Lower lobe of right lung (tissue), 2 donors: ENCODE results near the gene KCNH6. TPM values are rescaled to one million over a fixed set of nuclear protein-coding genes. Genes with fewer than 3 reads are reported as not detected.

Experiments used
- ATAC-seq, 2 donors: fragments of 200-7000 bp; cut with Tn5 transposase; one replicate each; pipeline ENCODE4 v1.9.1; 2020 to 2022; ENCODE audit warnings: mild to moderate bottlenecking in 2 of 2, moderate library complexity in 2 of 2
- DNase-seq: peaks from one replicate; pipeline ENCODE4 v3.0.0-alpha.2; 2020
- H3K27ac ChIP-seq: fragments of 200-600 bp; one replicate; pipeline ENCODE4 v1.8.0; 2022
- H3K27me3 ChIP-seq: fragments of 200-600 bp; one replicate; pipeline ENCODE4 v1.8.0; 2022; ENCODE audit warnings: low read depth
- H3K36me3 ChIP-seq: fragments of 200-600 bp; one replicate; pipeline ENCODE4 v1.8.0; 2022; ENCODE audit warnings: mild to moderate bottlenecking
- H3K4me1 ChIP-seq: fragments of 200-600 bp; one replicate; pipeline ENCODE4 v1.8.0; 2022
- H3K4me3 ChIP-seq: fragments of 200-600 bp; one replicate; pipeline ENCODE4 v1.8.0; 2022; ENCODE audit warnings: mild to moderate bottlenecking
- H3K9me3 ChIP-seq: fragments of 200-600 bp; one replicate; pipeline ENCODE4 v1.8.0; 2022
- intact Hi-C: fragments of 100-400 bp; cut with DNase I; formaldehyde crosslinking; loops from one replicate; pipeline ENCODE4 v1.11.0; 2022
- total RNA-seq: library from RNA; stranded (reverse); fragmentation: NEBNext Ultra II Directional; extraction: Animal tissue kit (Norgen Biotek cat#: 25700); gene quantifications from one replicate; pipeline ENCODE4 v1.2.1, GENCODE V29; 2021
- TF ChIP-seq, protein P1 (sequence below): fragments of 200-600 bp; IDR thresholded peaks from one replicate; pipeline ENCODE4 v1.8.0; 2022; ENCODE audit warnings: antibody characterized with exemption, mild to moderate bottlenecking
- donor health status: DM: no; HTN: yes; CAD: no; lungs with severe emphysema.

The KCNH6 gene
- total RNA-seq, 1 donor from 2014 or later, result 0.27 TPM

DNA sequence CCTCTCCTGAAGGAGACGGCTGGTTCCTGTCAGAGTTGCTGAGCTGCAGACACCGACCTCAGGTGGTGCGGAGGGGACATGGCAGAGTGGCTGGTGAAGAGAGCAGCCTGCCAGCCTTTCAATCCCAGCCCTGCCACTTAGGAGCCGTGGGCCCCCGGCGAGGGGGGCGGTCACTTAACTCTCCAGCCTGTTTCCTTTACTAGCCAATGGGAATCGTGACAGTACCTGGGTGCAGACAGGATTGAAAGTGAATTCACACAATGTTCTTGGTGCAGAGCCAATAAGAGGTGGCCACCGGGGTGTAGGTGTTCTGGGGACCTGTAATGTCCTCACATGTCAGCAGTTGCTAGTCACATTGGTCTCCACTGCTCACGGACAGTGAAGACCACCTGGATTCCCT, 32.8 kb upstream of the KCNH6 start:
- DNase-seq, result no peak
- peaks cover 4% of the 10 kb centered on the region for H3K36me3 ChIP-seq
- intact Hi-C loops, result no loop called here
- TF ChIP-seq, protein P1, sequence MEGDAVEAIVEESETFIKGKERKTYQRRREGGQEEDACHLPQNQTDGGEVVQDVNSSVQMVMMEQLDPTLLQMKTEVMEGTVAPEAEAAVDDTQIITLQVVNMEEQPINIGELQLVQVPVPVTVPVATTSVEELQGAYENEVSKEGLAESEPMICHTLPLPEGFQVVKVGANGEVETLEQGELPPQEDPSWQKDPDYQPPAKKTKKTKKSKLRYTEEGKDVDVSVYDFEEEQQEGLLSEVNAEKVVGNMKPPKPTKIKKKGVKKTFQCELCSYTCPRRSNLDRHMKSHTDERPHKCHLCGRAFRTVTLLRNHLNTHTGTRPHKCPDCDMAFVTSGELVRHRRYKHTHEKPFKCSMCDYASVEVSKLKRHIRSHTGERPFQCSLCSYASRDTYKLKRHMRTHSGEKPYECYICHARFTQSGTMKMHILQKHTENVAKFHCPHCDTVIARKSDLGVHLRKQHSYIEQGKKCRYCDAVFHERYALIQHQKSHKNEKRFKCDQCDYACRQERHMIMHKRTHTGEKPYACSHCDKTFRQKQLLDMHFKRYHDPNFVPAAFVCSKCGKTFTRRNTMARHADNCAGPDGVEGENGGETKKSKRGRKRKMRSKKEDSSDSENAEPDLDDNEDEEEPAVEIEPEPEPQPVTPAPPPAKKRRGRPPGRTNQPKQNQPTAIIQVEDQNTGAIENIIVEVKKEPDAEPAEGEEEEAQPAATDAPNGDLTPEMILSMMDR, result no peak
- no peak for ATAC-seq
- no peaks in the 10 kb centered on the region for H3K27me3 ChIP-seq
- H3K9me3 ChIP-seq, result no peaks in the 10 kb centered on the region
- no peak overlapping the region for H3K4me3 ChIP-seq
- H3K4me1 ChIP-seq, result no peaks in the 10 kb centered on the region
- no peak overlapping the region for H3K27ac ChIP-seq

DNA sequence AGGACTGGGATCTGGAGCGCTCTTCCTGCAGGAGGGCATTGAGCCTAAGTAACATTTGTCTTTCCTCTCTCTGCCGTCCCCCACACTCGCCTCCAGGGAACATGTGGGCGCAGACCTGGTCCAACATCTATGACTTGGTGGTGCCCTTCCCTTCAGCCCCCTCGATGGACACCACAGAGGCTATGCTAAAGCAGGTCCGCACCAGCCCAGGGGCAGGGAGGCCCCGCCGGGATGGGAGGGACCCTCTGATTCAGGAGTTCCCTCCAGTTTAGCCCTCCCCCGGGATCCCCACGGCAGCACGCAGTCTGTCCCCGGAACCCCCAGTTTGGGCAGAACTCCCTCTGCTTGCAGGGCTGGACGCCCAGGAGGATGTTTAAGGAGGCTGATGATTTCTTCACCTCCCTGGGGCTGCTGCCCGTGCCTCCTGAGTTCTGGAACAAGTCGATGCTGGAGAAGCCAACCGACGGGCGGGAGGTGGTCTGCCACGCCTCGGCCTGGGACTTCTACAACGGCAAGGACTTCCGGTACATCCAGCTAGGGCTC, 32.2 kb upstream of the KCNH6 start:
- Histone ChIP-seq H3K27ac (no peak overlapping the region), H3K27me3 (no peaks in the 10 kb centered on the region), H3K9me3 (no peaks in the 10 kb centered on the region), H3K4me1 (peaks cover 4% of the 10 kb centered on the region), H3K4me3 (no peak overlapping the region), H3K36me3 (peaks cover 4% of the 10 kb centered on the region)
- intact Hi-C loops, result no loop called here
- TF ChIP-seq, protein P1, result no peak
- no peak for ATAC-seq
- DNase-seq, result no peak

DNA sequence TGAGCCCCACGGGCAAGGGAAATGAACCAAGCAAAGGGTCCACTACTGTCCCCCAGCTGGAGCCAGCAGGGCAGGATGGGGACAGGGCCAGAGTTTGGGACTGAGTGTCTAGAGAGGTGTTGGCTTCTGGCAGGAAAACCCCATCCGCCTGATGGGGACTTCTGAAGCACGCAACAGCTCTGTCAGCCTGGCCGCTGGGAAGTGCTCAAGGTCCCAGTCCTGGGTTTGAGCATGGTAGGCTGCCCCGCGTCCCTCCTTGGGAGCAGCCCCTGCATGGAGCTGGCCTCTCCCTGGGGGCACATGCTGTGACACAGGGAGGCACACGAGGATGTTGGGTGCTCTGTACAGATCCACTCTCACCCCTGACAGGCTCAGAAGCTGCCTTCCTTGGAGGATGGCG, 31.7 kb upstream of the KCNH6 start:
- DNase-seq, result no peak
- TF ChIP-seq, protein P1, result no peak
- H3K27me3 ChIP-seq, result no peaks in the 10 kb centered on the region
- intact Hi-C loops, result no loop called here
- H3K9me3 ChIP-seq, result no peaks in the 10 kb centered on the region
- H3K4me3 ChIP-seq, result no peak overlapping the region
- no peak for ATAC-seq
- H3K27ac ChIP-seq, result no peak overlapping the region
- peaks cover 4% of the 10 kb centered on the region for H3K36me3 ChIP-seq
- peaks cover 9% of the 10 kb centered on the region for H3K4me1 ChIP-seq

DNA sequence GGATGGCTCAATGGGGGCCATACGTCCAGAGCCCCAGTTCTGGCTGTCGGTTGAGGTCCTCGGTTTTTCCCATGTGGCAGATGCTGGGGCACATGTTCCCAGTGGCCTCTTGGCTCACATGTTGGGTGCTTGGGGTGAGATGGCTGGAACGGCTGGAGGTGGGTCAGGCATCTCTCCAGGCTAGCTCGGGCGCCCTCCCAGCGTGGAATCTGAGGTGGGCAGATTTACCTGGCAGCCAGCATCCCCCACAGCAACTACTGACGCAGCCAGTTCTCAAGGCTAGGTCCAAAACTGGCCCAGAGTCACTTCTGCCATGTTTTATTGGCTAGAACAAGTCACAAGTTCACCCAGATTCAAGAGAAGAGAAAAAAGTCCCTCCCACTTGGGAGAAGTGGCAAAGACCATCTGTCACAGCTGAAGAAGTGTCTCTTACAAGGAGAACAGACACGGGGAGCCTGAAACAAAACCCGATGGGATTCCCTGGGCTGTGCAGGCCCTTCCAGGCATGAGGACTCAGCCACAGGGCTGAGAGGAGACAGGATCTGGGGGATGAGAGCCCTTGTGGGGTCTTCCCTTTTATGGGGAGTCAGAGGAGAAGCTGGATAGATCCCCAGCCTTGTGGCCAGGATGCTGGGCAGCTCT, 31.1 kb upstream of the KCNH6 start:
- TF ChIP-seq, protein P1, result no peak
- Histone ChIP-seq H3K4me3 (no peak overlapping the region), H3K4me1 (peaks cover 12% of the 10 kb centered on the region), H3K36me3 (peaks cover 4% of the 10 kb centered on the region), H3K27ac (no peak overlapping the region), H3K9me3 (no peaks in the 10 kb centered on the region), H3K27me3 (no peaks in the 10 kb centered on the region)
- intact Hi-C loops, result no loop called here
- DNase-seq, result no peak
- ATAC-seq, result no peak

DNA sequence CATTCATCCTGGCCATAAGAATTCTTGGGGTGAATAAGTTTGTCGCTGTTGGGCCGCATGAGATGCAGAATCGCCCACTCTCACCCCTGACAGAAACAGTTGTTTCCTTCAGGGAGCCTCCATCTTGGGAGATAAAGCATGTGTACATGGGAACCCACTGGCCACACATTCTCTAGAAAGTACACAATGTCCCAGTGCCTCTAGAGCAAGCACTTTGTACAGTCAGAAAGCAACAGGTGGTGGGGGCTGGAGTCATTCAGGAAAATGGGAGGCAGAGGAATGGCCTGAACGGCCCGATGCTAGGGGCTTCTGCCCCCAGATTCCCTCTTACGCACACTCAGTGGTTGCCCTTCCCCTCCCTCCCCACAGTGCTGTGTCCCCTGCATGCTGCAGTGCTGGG, 30.2 kb upstream of the KCNH6 start:
- Histone ChIP-seq H3K9me3 (no peaks in the 10 kb centered on the region), H3K4me3 (no peak overlapping the region), H3K4me1 (peaks cover 12% of the 10 kb centered on the region), H3K27ac (no peak overlapping the region), H3K27me3 (no peaks in the 10 kb centered on the region), H3K36me3 (peaks cover 4% of the 10 kb centered on the region)
- ATAC-seq (no peak), DNase-seq (no peak)
- TF ChIP-seq, protein P1, result no peak
- intact Hi-C loops, result no loop called here
